ENCODE measurements around the gene KIAA1217. TPM values are rescaled to one million over a fixed set of nuclear protein-coding genes. Genes with fewer than 3 reads are reported as not detected.

Gene KIAA1217
- total and polyA plus RNA-seq, 8 donors, result 11.9 to 36.7 (median 19.8) TPM

DNA sequence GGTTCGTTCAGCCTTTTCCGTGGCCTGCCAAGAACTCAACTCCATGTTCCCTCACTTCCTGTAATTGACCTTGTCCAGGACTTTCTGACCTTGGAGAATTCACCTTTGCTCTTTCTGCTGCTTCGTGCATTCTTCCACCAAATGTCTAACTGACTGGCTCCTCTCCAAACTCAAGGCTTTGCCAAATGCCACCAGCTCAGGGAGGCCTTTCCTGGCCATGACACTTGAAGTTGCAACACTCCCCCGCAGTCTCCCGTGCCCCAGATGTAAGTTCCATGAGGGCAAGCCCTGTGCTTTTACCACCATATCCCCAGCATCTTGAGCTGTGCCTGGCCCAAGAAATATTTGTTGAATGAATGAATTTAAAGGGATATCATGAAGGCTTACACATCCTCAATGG lies 276.4 kb downstream of the KIAA1217 start:
- Histone ChIP-seq H3K36me3 (no peaks in the 10 kb centered on the region), H3K4me1 (peaks cover 0 to 4% (median 0%) of the 10 kb centered on the region in 3 donors), H3K27me3 (no peaks in the 10 kb centered on the region), H3K9me3 (no peaks in the 10 kb centered on the region), H3K4me3 (no peak overlapping the region), H3K27ac (peak overlapping the region in 2 of 4 donors; percentile 37 to 72)
- DNase-seq (peak in 1 of 6 donors; percentile 25), FAIRE-seq (no peak), ATAC-seq (no peak)
- 51 to 55% methylated on average over 5 of the region's 5 CpGs for WGBS, 2 donors
- intact Hi-C loops (cut with DNase I), result no loop called here
- TF ChIP-seq, protein P1, sequence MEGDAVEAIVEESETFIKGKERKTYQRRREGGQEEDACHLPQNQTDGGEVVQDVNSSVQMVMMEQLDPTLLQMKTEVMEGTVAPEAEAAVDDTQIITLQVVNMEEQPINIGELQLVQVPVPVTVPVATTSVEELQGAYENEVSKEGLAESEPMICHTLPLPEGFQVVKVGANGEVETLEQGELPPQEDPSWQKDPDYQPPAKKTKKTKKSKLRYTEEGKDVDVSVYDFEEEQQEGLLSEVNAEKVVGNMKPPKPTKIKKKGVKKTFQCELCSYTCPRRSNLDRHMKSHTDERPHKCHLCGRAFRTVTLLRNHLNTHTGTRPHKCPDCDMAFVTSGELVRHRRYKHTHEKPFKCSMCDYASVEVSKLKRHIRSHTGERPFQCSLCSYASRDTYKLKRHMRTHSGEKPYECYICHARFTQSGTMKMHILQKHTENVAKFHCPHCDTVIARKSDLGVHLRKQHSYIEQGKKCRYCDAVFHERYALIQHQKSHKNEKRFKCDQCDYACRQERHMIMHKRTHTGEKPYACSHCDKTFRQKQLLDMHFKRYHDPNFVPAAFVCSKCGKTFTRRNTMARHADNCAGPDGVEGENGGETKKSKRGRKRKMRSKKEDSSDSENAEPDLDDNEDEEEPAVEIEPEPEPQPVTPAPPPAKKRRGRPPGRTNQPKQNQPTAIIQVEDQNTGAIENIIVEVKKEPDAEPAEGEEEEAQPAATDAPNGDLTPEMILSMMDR (IDR thresholded peaks at IDR 0.05), result no peak

DNA sequence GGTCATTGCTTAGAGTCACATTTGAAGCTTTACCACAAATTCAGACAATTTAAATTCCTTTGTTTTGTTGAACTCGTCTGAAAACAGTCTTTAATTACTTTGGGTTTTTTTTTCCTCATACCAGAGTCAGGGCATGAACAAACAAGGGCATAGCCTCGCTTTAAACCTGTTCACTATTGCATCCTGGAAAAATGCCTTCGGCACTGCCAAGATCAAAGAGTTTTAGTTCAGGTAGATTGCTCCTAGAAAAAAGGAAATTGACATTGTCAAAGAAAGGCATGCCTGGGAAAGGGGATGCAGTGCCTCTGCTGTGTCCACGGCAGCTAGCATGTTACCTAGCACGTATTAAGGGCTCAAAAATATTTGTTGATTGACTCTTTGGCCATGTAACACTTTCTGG lies 279.7 kb downstream of the KIAA1217 start:
- no peaks in the 10 kb centered on the region for H3K27me3 ChIP-seq
- no peaks in the 10 kb centered on the region for H3K36me3 ChIP-seq
- H3K9me3 ChIP-seq, result no peaks in the 10 kb centered on the region
- peak; percentile 53 to 76 (median 64) for ATAC-seq
- H3K4me1 ChIP-seq, result peaks cover 0 to under 1% (median 0%) of the 10 kb centered on the region in 3 donors
- 47 to 50% methylated on average over 5 of the region's 5 CpGs for WGBS, 2 donors
- peak; percentile 29 for FAIRE-seq
- DNase-seq, result peak in 2 of 6 donors; percentile 32 to 40
- TF ChIP-seq, protein P1 (IDR thresholded peaks at IDR 0.05), result no peak
- H3K27ac ChIP-seq, result peak overlapping the region in 2 of 4 donors; percentile 54 to 55
- intact Hi-C loops (cut with DNase I), result no loop called here
- H3K4me3 ChIP-seq, result no peak overlapping the region

DNA sequence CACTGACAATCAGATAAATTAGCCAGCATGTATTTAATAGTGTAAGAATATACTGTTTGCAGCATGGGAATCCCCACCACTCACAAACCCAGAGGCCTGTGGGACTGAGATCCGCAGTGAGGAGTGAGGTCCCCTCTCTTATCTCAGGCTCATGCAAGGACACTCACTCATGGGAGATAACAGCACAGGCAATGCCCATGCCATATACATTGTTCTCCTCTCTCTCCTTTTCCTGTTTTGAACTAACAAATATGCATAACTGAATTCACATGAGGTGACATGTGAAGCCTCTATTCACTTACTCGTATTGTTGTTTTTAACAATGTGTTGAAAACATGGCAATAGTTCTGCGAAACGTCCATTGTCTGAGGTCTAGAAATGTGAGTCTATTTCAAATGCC lies 284.2 kb downstream of the KIAA1217 start:
- Histone ChIP-seq H3K4me3 (no peak overlapping the region), H3K9me3 (no peaks in the 10 kb centered on the region), H3K27ac (no peak overlapping the region), H3K27me3 (no peaks in the 10 kb centered on the region), H3K36me3 (peaks cover 0 to 16% (median 0%) of the 10 kb centered on the region in 3 donors), H3K4me1 (no peaks in the 10 kb centered on the region)
- DNase-seq (no peak), FAIRE-seq (no peak), ATAC-seq (no peak)
- intact Hi-C loops (cut with DNase I), result no loop called here
- TF ChIP-seq, protein P1 (IDR thresholded peaks at IDR 0.05), result no peak
- 80 to 89% methylated on average over 4 of the region's 4 CpGs for WGBS, 2 donors

DNA sequence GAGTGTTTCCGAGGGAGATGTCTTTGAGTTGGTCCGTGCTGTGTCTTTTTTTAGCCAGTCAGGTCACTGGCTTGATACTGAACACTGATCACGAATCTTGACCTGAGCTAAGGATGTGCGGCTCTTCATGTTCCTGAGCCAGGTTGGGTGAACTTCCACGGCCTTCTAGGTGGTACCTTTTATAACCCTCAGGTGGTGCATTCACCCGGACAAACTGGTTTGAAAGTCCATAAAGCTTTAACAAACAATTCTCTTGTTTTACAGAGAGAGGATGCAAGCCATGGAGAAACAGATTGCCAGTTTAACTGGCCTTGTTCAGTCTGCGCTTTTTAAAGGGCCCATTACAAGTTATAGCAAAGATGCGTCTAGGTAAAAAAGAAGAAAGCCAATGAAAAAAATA lies 285.3 kb downstream of the KIAA1217 start:
- Histone ChIP-seq H3K36me3 (peaks cover 0 to 16% (median 0%) of the 10 kb centered on the region in 3 donors), H3K4me1 (no peaks in the 10 kb centered on the region), H3K9me3 (no peaks in the 10 kb centered on the region), H3K27me3 (no peaks in the 10 kb centered on the region), H3K4me3 (no peak overlapping the region), H3K27ac (no peak overlapping the region)
- intact Hi-C loops (cut with DNase I), result no loop called here
- DNase-seq, result no peak
- no peak for FAIRE-seq
- TF ChIP-seq, protein P1 (IDR thresholded peaks at IDR 0.05), result no peak
- 82% methylated on average over 8 of the region's 8 CpGs for WGBS, 2 donors
- ATAC-seq, result peak in 1 of 4 donors; percentile 17

DNA sequence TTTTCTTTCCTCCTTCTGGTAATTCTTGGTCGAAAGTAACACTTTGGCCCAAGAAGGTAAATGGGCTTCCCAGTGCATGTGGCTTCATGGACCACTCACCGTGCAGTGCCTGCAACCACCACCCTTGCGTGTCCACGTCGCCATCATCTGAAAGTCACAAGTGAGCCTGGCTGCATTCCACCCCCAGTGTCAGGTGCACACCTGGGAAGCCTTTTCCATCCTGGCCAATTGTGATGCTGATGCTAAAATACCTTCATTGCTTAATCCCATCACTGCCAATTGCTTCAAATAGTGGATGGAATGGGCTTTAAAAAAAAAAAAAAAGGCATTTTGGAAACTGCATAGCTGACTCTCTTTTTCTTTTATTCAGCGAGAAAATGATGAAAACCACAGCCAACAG lies 285.8 kb downstream of the KIAA1217 start:
- no peak overlapping the region for H3K4me3 ChIP-seq
- H3K9me3 ChIP-seq, result no peaks in the 10 kb centered on the region
- no peak overlapping the region for H3K27ac ChIP-seq
- no peaks in the 10 kb centered on the region for H3K4me1 ChIP-seq
- no peak for DNase-seq
- intact Hi-C loops (cut with DNase I), result no loop called here
- H3K27me3 ChIP-seq, result no peaks in the 10 kb centered on the region
- H3K36me3 ChIP-seq, result peaks cover 0 to 16% (median 0%) of the 10 kb centered on the region in 3 donors
- ATAC-seq, result no peak
- TF ChIP-seq, protein P1 (IDR thresholded peaks at IDR 0.05), result no peak
- 95 to 97% methylated on average over 6 of the region's 6 CpGs for WGBS, 2 donors
- FAIRE-seq, result no peak
